Heart right ventricle (tissue), 16 donors: ENCODE measurements around the gene NPBWR2. TPM values are rescaled to one million over a fixed set of nuclear protein-coding genes. Genes with fewer than 3 reads are reported as not detected.

Source experiments
- ATAC-seq, 8 donors: fragments of 200-7000 bp; cut with Tn5 transposase; one replicate each; pipeline ENCODE4 v1.9.1; 2020; ENCODE audit warnings: mild to moderate bottlenecking in 8 of 8, moderate library complexity in 8 of 8, moderate number of reproducible peaks in 1 of 8
- DNase-seq, 2 donors: peaks; one replicate each; pipeline ENCODE4 v3.0.0-alpha.2; 2020
- H3K27ac ChIP-seq, 10 donors: fragments of 200-600 bp; sonication (generic) in 2 of 10; one replicate each; pipeline versions ENCODE4 v1.5.0 to v1.8.0; 2020 to 2022; ENCODE audit warnings: mild to moderate bottlenecking in 3 of 10
- H3K27me3 ChIP-seq, 7 donors: fragments of 200-600 bp; one replicate each; pipeline ENCODE4 v1.8.0; 2021 to 2022; ENCODE audit warnings: mild to moderate bottlenecking in 2 of 7
- H3K36me3 ChIP-seq, 9 donors: fragments of 200-600 bp; sonication (generic) in 1 of 9; one replicate each; pipeline versions ENCODE4 v1.5.0 to v1.8.0; 2020 to 2022; ENCODE audit warnings: mild to moderate bottlenecking in 2 of 9
- H3K4me1 ChIP-seq, 9 donors: fragments of 200-600 bp; sonication (generic) in 1 of 9; one replicate each; pipeline versions ENCODE4 v1.5.0 to v1.8.0; 2020 to 2022; ENCODE audit warnings: mild to moderate bottlenecking in 4 of 9
- H3K4me3 ChIP-seq, 10 donors: fragments of 200-600 bp; sonication (generic) in 2 of 10; one replicate each; pipeline versions ENCODE4 v1.5.0 to v1.8.0; 2020 to 2022; ENCODE audit warnings: mild to moderate bottlenecking in 7 of 10, moderate library complexity in 2 of 10
- H3K9me3 ChIP-seq, 11 donors: fragments of 200-600 bp in 10 of 11; sonication (generic) in 2 of 11; one replicate each; pipeline versions ENCODE4 v1.5.0 to v1.8.0; 2013 to 2022; ENCODE audit warnings: mild to moderate bottlenecking in 2 of 11, control low read depth in 1 of 11, moderate library complexity in 1 of 11
- WGBS, 2 donors: extraction: QIAGEN DNeasy Blood & Tissue Kit; methylation state at CpG; one replicate each; pipeline ENCODE4 v1.1.7; 2013; ENCODE audit warnings: inconsistent platforms in 1 of 2; 5-methylcytosine and 5-hydroxymethylcytosine counted together
- intact Hi-C, 10 donors: fragments of 100-400 bp; cut with DNase I; formaldehyde crosslinking; loops; one replicate each; pipeline versions ENCODE4 v1.11.1 to v1.14.2; 2022
- polyA plus RNA-seq, 2 donors: library from polyadenylated mRNA; stranded (reverse); fragments of 200-250 nt; gene quantifications; one replicate each; pipeline ENCODE4 v1.2.3, GENCODE V29; 2013
- total RNA-seq, 10 donors: library from RNA; stranded (reverse); fragmentation: NEBNext Ultra II Directional in 3 of 10; extraction: Animal tissue kit (Norgen Biotek cat#: 25700) in 3 of 10; gene quantifications; one replicate each; pipeline versions ENCODE4 v1.2.1 to v1.2.4, GENCODE V29; 2021 to 2023
- TF ChIP-seq, protein P1 (sequence below), 9 donors: fragments of 200-600 bp; sonication (generic) in 2 of 9; IDR thresholded peaks; one replicate each; pipeline versions ENCODE4 v1.5.0 to v1.8.0; 2021 to 2022; ENCODE audit warnings: antibody characterized with exemption in 9 of 9, mild to moderate bottlenecking in 5 of 9, moderate library complexity in 1 of 9
- donor health status: Arrhythmogenic right ventricular cardiomyopathy.
- donor health status: ischemic (EF 13 %, LVEDD 7.1; RV severe dilation, severe dysfunction).
- donor health status: healthy with polysubstance abuse.
- donor health status: DM: no; HTN: yes; CAD: no.
- donor health status: DM: no; HTN: no; CAD: no.
- donor health status: ischemic (EF 25% LVEDD 6.9; RV normal size, moderate dysfunction).
- donor health status: ischemic (EF 25% LVEDD 5.7; RV mildly dilated, moderate dysfunction).
- donor health status: healthy.
- donor health status: DM: yes; HTN: yes; CAD: no.
- donor health status: Ischemic cardiomyopathy.
- donor health status: ischemic (EF 35%, LVEDD 5.7; RV mildly dilated, moderate dysfunction).
- donor health status: nonischemic (EF 11% LVEDD 7.7; RV severe dilation, severe dysfunction).
- donor health status: DM: yes; HTN: yes; CAD: no.
- donor health status: PGD.
- donor health status: ischemic (EF 29% LVEDD 5.4; RV normal size, mild dysfunction).
- donor health status: nonischemic (EF 23%, LVEDD 6.1; RV moderate dilation, normal function).

Gene NPBWR2
- total and polyA plus RNA-seq, 12 donors = not detected

DNA sequence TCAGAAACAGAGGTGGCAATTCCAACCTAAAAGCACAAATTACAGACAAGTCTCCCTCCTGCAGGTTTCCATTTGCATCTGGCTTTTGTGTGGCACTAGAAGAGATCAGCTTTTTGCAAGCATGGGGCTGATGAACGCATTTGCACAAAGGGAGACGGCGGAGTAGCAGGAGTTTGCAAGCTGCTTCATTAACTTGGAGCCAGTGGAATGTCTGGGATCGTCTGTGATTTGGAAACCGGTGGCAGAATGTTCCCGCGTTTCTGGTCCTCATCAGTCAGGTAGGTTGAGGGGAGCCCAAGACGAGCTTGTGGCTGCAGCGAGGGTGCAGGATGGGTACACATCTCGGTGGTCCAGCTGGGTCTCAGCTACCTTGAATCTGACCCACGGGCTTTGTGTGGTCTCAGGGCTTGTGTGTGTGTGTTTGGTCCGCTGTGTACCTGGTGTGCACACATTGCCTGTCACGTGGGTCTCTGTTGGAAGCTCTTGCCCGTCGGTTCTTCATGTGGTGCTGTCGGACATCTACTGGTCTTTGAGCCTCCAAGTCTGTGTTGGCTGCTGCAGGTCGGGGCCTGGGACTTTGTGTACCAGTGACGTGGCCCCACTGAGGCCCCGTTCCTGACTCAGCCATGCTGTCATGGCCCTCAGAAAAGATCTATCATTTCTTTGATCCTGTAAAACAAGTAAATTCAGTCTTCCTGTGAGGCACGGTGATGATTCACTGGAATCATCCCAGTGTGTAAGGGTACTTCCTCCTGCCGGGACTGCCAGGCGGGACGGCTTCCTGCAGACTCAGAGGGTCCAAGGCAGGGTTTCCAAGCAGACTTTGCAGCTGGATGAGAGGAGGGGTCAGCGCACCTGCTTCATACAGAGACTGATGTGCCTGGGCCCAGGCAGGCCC is 44.5 kb upstream of the NPBWR2 start:
- ATAC-seq = no peak

DNA sequence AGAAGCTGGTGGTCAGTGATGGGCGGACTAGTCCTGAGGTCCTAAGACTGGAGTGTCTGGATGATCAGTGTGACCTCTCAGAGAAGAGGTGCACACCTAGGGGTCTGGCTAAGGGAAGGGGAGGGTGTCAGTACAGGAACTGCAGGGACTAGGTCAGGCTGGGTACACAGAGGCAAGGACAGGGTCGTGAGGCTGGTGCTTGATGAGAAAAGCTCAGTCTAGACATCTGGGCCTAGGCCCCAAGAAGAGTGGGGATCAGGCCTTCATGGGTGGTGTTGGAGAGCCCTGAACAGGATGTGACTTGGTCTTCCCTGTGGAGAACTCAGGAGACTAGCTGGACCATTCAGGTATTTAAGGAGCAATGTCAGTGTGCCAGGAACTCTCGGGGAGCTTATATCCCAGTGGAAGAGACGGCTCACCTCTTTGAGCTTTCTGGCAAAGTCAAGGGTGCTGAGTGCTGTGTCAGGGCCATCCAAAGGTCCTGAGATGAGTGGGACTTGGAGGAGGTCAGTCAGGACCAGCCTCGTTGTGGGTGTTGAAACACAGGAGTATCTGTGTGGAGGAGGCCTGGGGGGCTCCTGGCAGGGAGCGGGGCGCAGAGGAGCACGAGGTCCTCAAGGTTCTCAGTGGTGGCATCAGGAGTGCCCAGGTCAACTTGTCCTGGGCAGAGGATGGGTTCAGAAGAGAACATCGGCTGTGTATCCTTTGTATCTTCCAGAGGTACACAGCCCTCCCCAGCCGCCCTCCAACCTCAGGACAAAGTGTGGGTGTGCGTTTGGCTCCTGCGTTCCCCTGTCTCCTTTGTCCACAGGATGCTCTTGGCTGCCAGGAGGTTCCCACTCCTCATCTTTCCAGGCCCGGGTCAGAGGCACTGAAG is 43.6 kb upstream of the NPBWR2 start:
- 68 to 70% methylated on average over 13 of the region's 13 CpGs for WGBS, 2 donors
- ATAC-seq = no peak
- TF ChIP-seq, protein P1, sequence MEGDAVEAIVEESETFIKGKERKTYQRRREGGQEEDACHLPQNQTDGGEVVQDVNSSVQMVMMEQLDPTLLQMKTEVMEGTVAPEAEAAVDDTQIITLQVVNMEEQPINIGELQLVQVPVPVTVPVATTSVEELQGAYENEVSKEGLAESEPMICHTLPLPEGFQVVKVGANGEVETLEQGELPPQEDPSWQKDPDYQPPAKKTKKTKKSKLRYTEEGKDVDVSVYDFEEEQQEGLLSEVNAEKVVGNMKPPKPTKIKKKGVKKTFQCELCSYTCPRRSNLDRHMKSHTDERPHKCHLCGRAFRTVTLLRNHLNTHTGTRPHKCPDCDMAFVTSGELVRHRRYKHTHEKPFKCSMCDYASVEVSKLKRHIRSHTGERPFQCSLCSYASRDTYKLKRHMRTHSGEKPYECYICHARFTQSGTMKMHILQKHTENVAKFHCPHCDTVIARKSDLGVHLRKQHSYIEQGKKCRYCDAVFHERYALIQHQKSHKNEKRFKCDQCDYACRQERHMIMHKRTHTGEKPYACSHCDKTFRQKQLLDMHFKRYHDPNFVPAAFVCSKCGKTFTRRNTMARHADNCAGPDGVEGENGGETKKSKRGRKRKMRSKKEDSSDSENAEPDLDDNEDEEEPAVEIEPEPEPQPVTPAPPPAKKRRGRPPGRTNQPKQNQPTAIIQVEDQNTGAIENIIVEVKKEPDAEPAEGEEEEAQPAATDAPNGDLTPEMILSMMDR (IDR thresholded peaks at IDR 0.05) = no peak

More for the DNA sequence above, 44.5 kb upstream of the NPBWR2 start:
- Histone ChIP-seq H3K27me3 (peaks cover 0 to 49% (median 10%) of the 10 kb centered on the region in 7 donors), H3K4me3 (no peak overlapping the region), H3K27ac (no peak overlapping the region), H3K9me3 (no peaks in the 10 kb centered on the region), H3K4me1 (no peaks in the 10 kb centered on the region), H3K36me3 (no peaks in the 10 kb centered on the region)
- WGBS, 2 donors = 63 to 68% methylated on average over 24 of the region's 24 CpGs
- intact Hi-C loops = no loop called here
- TF ChIP-seq, protein P1 (IDR thresholded peaks at IDR 0.05) = no peak
- no peak for DNase-seq

DNA sequence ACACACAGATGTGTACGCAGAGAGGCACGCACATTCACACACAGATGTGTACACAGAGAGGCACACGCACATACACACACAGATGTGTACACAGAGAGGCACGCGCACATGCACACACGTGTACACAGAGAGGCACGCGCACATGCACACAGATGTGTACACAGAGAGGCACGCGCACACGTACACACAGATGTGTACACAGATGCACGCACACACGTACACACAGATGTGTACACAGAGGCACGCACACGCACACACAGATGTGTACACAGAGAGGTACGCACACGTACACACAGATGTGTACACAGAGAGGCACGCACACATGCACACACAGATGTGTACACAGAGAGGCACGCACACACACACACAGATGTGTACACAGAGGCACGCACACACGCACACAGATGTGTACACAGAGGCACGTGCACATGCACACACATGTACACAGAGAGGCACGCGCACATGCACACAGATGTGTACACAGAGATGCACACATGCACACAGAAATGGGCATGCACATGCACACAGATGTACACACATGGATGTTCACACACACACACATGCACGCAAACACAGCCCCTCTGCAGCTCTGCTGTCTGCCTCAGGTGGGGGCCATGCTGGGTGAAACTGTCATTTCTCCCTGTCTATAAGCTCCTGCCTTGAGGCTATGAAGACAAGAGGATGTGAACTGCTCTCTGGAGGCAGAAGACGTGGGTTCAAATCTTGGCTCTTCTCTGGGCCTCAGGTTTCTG is 42.6 kb upstream of the NPBWR2 start:
- Histone ChIP-seq H3K9me3 (peaks cover 0 to 9% (median 0%) of the 10 kb centered on the region in 11 donors), H3K27me3 (peaks cover 0 to 42% (median 11%) of the 10 kb centered on the region in 7 donors), H3K4me3 (no peak overlapping the region), H3K4me1 (no peaks in the 10 kb centered on the region), H3K36me3 (no peaks in the 10 kb centered on the region), H3K27ac (no peak overlapping the region)
- DNase-seq (no peak), ATAC-seq (no peak)
- intact Hi-C loops = no loop called here
- WGBS, 2 donors = 88 to 93% methylated on average over 26 of the region's 26 CpGs
- TF ChIP-seq, protein P1 (IDR thresholded peaks at IDR 0.05) = no peak

More for the DNA sequence above, 43.6 kb upstream of the NPBWR2 start:
- intact Hi-C loops = no loop called here
- Histone ChIP-seq H3K27ac (no peak overlapping the region), H3K4me1 (no peaks in the 10 kb centered on the region), H3K9me3 (no peaks in the 10 kb centered on the region), H3K4me3 (no peak overlapping the region), H3K36me3 (no peaks in the 10 kb centered on the region), H3K27me3 (peaks cover 0 to 44% (median 12%) of the 10 kb centered on the region in 7 donors)
- DNase-seq = no peak

GRCh38 chr20:64149141-64149540 is 41.8 kb upstream of the NPBWR2 start:
- H3K27me3 ChIP-seq = peaks cover 0 to 34% (median 7%) of the 10 kb centered on the region in 7 donors
- ATAC-seq (no peak), DNase-seq (no peak)
- H3K36me3 ChIP-seq = no peaks in the 10 kb centered on the region
- no peaks in the 10 kb centered on the region for H3K4me1 ChIP-seq
- H3K4me3 ChIP-seq = no peak overlapping the region
- no peak overlapping the region for H3K27ac ChIP-seq
- TF ChIP-seq, protein P1 (IDR thresholded peaks at IDR 0.05) = no peak
- intact Hi-C loops = no loop called here
- 88 to 90% methylated on average over 7 of the region's 7 CpGs for WGBS, 2 donors
- H3K9me3 ChIP-seq = peaks cover 0 to 15% (median 0%) of the 10 kb centered on the region in 11 donors
